ENCODE results near the gene CD163L1. TPM values are rescaled to one million over a fixed set of nuclear protein-coding genes. Genes with fewer than 3 reads are reported as not detected.

The CD163L1 gene
- total and polyA plus RNA-seq, 9 donors, result 0.32 to 4.4 (median 0.71) TPM

GRCh38 chr12:7327918-7328317 is 116.0 kb downstream of the CD163L1 start:
- DNase-seq, result no peak
- Histone ChIP-seq H3K27me3 (no peaks in the 10 kb centered on the region), H3K4me1 (ENCODE audit: insufficient read depth) (no peaks in the 10 kb centered on the region), H3K9me3 (no peaks in the 10 kb centered on the region), H3K36me3 (no peaks in the 10 kb centered on the region), H3K27ac (no peak overlapping the region), H3K4me3 (no peak overlapping the region)
- WGBS, 3 donors, result 61 to 68% (median 62%) methylated on average over 7 of the region's 7 CpGs
- intact Hi-C loops (cut with DNase I), result no loop called here
- TF ChIP-seq POLR2A (IDR thresholded peaks at IDR 0.05) (no peak), CTCF (IDR thresholded peaks at IDR 0.05) (no peak), EP300 (IDR thresholded peaks at IDR 0.05) (no peak)

- Histone ChIP-seq H3K4me1 (ENCODE audit: insufficient read depth) (no peaks in the 10 kb centered on the region), H3K9me3 (no peaks in the 10 kb centered on the region), H3K27ac (no peak overlapping the region), H3K36me3 (no peaks in the 10 kb centered on the region), H3K27me3 (no peaks in the 10 kb centered on the region), H3K4me3 (no peak overlapping the region)
- 72 to 85% (median 72%) methylated on average over 5 of the region's 5 CpGs for whole genome bisulfite sequencing, 3 donors
- no peak for DNase-seq
- intact Hi-C loops (cut with DNase I), result no loop called here
- no peak for TF ChIP-seq CTCF (IDR thresholded peaks at IDR 0.05)
- TF ChIP-seq POLR2A (IDR thresholded peaks at IDR 0.05), result no peak
- TF ChIP-seq EP300 (IDR thresholded peaks at IDR 0.05), result no peak
Observed at GRCh38 chr12:7324176-7324575, 119.8 kb downstream of the CD163L1 start.

- H3K27me3 ChIP-seq, result no peaks in the 10 kb centered on the region
- H3K4me1 ChIP-seq (ENCODE audit: insufficient read depth), result no peaks in the 10 kb centered on the region
- no peak overlapping the region for H3K27ac ChIP-seq
- no peak for TF ChIP-seq CTCF (IDR thresholded peaks at IDR 0.05)
- TF ChIP-seq EP300 (IDR thresholded peaks at IDR 0.05), result no peak
- no peak for TF ChIP-seq POLR2A (IDR thresholded peaks at IDR 0.05)
- no peak overlapping the region for H3K4me3 ChIP-seq
- H3K9me3 ChIP-seq, result no peaks in the 10 kb centered on the region
- intact Hi-C loops (cut with DNase I), result no loop called here
- DNase-seq, result no peak
- 78 to 87% (median 79%) methylated on average over 5 of the region's 5 CpGs for WGBS, 3 donors
- H3K36me3 ChIP-seq, result no peaks in the 10 kb centered on the region
Observed at GRCh38 chr12:7322599-7322998, 121.4 kb downstream of the CD163L1 start.

- TF ChIP-seq EP300 (IDR thresholded peaks at IDR 0.05) (no peak), POLR2A (IDR thresholded peaks at IDR 0.05) (no peak), CTCF (IDR thresholded peaks at IDR 0.05) (no peak)
Observed at GRCh38 chr12:7321624-7322023, 122.3 kb downstream of the CD163L1 start.

More at GRCh38 chr12:7321624-7322023, 122.3 kb downstream of the CD163L1 start:
- 60 to 81% (median 73%) methylated on average over 2 of the region's 2 CpGs for WGBS, 3 donors
- H3K36me3 ChIP-seq, result no peaks in the 10 kb centered on the region
- DNase-seq, result no peak
- H3K4me1 ChIP-seq (ENCODE audit: insufficient read depth), result no peaks in the 10 kb centered on the region
- no peak overlapping the region for H3K4me3 ChIP-seq
- intact Hi-C loops (cut with DNase I), result no loop called here
- H3K9me3 ChIP-seq, result no peaks in the 10 kb centered on the region
- H3K27ac ChIP-seq, result no peak overlapping the region
- H3K27me3 ChIP-seq, result no peaks in the 10 kb centered on the region
